Transverse colon (tissue), 4 donors: ENCODE measurements around the gene TLE3.

ENCODE experiments used
- CTCF ChIP-seq, 5 experiments: fragments of 200-600 bp in 3 of 5; fragments of 450-650 bp in 2 of 5; sonication (generic) in 3 of 5; IDR thresholded peaks; 1 replicate in 2 of 5; 2 replicates in 3 of 5; pipeline ENCODE4 v1.5.1; 2016 to 2017; ENCODE audit warnings: antibody characterized with exemption in 5 of 5, inconsistent platforms in 3 of 5, mild to moderate bottlenecking in 2 of 5, moderate library complexity in 1 of 5
- EP300 ChIP-seq: sonication (generic); formaldehyde crosslinking; IDR thresholded peaks from one replicate; pipeline ENCODE4 v1.6.1; 2017; ENCODE audit warnings: antibody characterized with exemption, low read depth
- POLR2A ChIP-seq: fragments of 450-650 bp; IDR thresholded peaks from one replicate; pipeline ENCODE4 v1.6.1; 2016; ENCODE audit warnings: antibody characterized with exemption, mild to moderate bottlenecking, moderate library complexity
- POLR2AphosphoS5 ChIP-seq, 3 donors: sonication (generic); formaldehyde crosslinking; IDR thresholded peaks; one replicate each; pipeline ENCODE4 v1.6.1; 2016; ENCODE audit warnings: antibody characterized with exemption in 3 of 3

- no peak for TF ChIP-seq CTCF (IDR thresholded peaks at IDR 0.05)
- TF ChIP-seq POLR2AphosphoS5 (IDR thresholded peaks at IDR 0.05) = no peak
- TF ChIP-seq POLR2A = no peak
- TF ChIP-seq EP300 = no peak
These were observed 27.9 kb upstream of the TLE3 start for GRCh38 chr15:70125605-70126004.
